Gastroesophageal sphincter (tissue), 4 donors: ENCODE measurements around the gene NUAK2. TPM values are rescaled to one million over a fixed set of nuclear protein-coding genes. Genes with fewer than 3 reads are reported as not detected.

Experiments
- ATAC-seq: fragments of 150-250 bp; one replicate; pipeline ENCODE4 v1.9.1; 2016; ENCODE audit warnings: mild to moderate bottlenecking, moderate library complexity
- H3K27ac ChIP-seq, 4 donors: fragments of 200-600 bp; sonication (generic) in 3 of 4; 1 replicate in 3 of 4; 2 replicates in 1 of 4; pipeline ENCODE4 v1.5.1; 2016 to 2019
- H3K27me3 ChIP-seq: fragments of 200-600 bp; sonication (generic); one replicate; pipeline ENCODE4 v1.5.1; 2019
- H3K36me3 ChIP-seq, 2 donors: fragments of 200-600 bp; sonication (generic); one replicate each; pipeline ENCODE4 v1.5.1; 2019; ENCODE audit warnings: control low read depth in 1 of 2
- H3K4me1 ChIP-seq, 3 donors: fragments of 200-600 bp; sonication (generic); 1 replicate in 2 of 3; 2 replicates in 1 of 3; pipeline ENCODE4 v1.5.1; 2016 to 2019; ENCODE audit warnings: control low read depth in 2 of 3
- H3K4me3 ChIP-seq, 2 donors: fragments of 200-600 bp; sonication (generic); one replicate each; pipeline ENCODE4 v1.5.1; 2019; ENCODE audit warnings: mild to moderate bottlenecking in 1 of 2, moderate library complexity in 1 of 2
- H3K9me3 ChIP-seq, 3 donors: fragments of 200-600 bp; sonication (generic); one replicate each; pipeline ENCODE4 v1.5.1; 2017 to 2019; ENCODE audit warnings: control low read depth in 2 of 3
- CTCF ChIP-seq, 4 experiments: fragments of 200-600 bp in 2 of 4; fragments of 450-650 bp in 2 of 4; sonication (generic) in 1 of 4; IDR thresholded peaks; one replicate each; pipeline ENCODE4 v1.5.1; 2017 to 2019; ENCODE audit warnings: antibody characterized with exemption in 4 of 4, mild to moderate bottlenecking in 2 of 4, moderate library complexity in 2 of 4
- EP300 ChIP-seq: sonication (generic); formaldehyde crosslinking; IDR thresholded peaks from one replicate; pipeline ENCODE4 v1.6.1; 2017; ENCODE audit warnings: antibody characterized with exemption, mild to moderate bottlenecking
- POLR2A ChIP-seq, 2 donors: fragments of 450-650 bp; IDR thresholded peaks; one replicate each; pipeline ENCODE4 v1.6.1; 2017; ENCODE audit warnings: antibody characterized with exemption in 2 of 2, mild to moderate bottlenecking in 2 of 2, moderate library complexity in 1 of 2
- POLR2AphosphoS5 ChIP-seq: sonication (generic); formaldehyde crosslinking; IDR thresholded peaks from one replicate; pipeline ENCODE4 v1.6.1; 2017; ENCODE audit warnings: antibody characterized with exemption
- WGBS, 2 donors: methylation state at CpG; one replicate each; pipeline ENCODE4 v1.1.5; 2018; ENCODE audit warnings: low coverage in 1 of 2; 5-methylcytosine and 5-hydroxymethylcytosine counted together
- total RNA-seq, 4 donors: library from RNA; depleted of rRNA; stranded (reverse); fragments of >200 nt; gene quantifications; one replicate each; pipeline ENCODE4 v1.1.0, GENCODE V29; 2016

The NUAK2 gene
- total RNA-seq, 4 donors from 2014 or later: 0.67 to 1.1 (median 0.83) TPM

DNA sequence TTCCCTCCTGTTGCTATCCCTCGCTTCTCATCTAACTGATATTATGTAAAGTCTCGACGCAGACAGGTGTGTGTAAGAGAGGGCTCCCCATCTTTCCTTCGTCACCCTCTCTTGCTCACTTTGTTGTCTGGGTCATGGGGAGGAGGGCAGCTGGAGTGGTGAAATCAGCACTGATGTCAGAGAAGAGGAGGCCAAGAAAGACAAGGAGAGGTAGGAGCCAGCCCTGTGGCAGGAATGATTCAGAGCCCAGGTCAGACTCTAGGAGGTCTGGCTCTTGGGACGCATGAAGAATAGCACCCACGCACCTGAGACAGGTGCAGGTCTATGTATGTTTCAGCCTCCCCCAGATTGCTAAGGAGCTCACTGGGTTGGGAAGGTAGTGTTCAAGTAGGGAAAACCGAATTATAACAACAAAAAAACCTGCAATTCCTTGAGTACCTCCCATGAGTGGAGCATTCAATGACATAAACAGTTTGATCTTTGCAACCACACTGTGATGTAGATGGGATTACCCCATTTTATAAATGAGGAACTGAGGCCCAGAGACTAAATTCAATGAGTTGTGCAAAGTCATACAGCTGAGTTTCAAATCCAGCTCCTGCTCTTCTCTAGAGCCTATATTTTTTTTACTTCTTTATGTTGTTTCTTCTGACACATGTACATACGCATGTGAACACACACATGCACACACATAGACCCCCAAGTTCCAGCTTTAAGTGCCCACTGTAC lies 10.4 kb downstream of the NUAK2 start:
- TF ChIP-seq POLR2AphosphoS5 (no peak), CTCF (IDR thresholded peaks at IDR 0.05) (no peak), POLR2A (IDR thresholded peaks at IDR 0.05) (no peak), EP300 (no peak)

GRCh38 chr1:205309741-205310140 lies 11.8 kb downstream of the NUAK2 start:
- H3K27ac ChIP-seq: no peak overlapping the region
- 20 to 80% methylated on average over 1 of the region's 1 CpG for WGBS, 2 donors

More for the DNA sequence above, 10.4 kb downstream of the NUAK2 start:
- Histone ChIP-seq H3K27ac (no peak overlapping the region), H3K36me3 (peaks cover 0 to 15% of the 10 kb centered on the region in 2 donors), H3K27me3 (no peaks in the 10 kb centered on the region), H3K9me3 (no peaks in the 10 kb centered on the region), H3K4me1 (peaks cover 0 to 13% (median 0%) of the 10 kb centered on the region in 3 donors), H3K4me3 (no peak overlapping the region)
- ATAC-seq: no peak
- 83 to 90% methylated on average over 1 to 4 of the region's 8 CpGs for WGBS, 2 donors

DNA sequence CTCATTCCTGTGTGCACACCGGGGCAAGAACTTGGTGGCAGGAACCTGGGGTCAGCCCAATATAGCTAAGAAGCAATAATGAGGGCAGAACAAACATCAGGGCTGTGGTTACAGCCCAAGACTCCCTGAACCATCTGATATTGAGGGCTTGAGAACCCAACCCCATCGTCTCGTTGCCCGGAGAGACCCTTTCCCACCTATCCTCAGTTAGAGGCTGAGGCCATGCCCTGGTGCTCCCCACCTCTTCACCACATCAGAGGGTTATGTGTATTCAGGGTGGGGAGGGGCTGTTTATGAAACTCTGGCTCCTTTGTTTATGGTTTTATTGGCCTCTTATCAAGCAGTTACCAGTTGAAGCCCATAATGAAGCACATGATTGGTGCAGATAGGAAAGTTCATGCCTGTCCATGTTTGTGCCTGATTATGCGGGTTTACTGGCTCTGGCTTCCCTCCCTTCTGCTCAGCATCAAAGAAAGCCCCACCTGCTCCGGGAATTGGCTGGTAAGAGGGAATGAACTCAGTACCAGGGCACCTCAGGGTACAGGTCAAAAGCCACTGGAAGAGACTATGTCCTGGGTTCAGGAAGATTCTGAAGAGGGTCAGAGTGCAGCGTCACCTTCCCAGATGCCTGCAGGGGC lies 14.5 kb downstream of the NUAK2 start:
- Histone ChIP-seq H3K4me1 (no peaks in the 10 kb centered on the region), H3K9me3 (no peaks in the 10 kb centered on the region), H3K4me3 (no peak overlapping the region), H3K27me3 (no peaks in the 10 kb centered on the region), H3K27ac (no peak overlapping the region), H3K36me3 (peaks cover 0 to 42% of the 10 kb centered on the region in 2 donors)
- no peak for ATAC-seq
- TF ChIP-seq POLR2A (IDR thresholded peaks at IDR 0.05) (no peak), EP300 (no peak), POLR2AphosphoS5 (no peak), CTCF (IDR thresholded peaks at IDR 0.05) (no peak)
- 94 to 97% methylated on average over 3 to 5 of the region's 7 CpGs for WGBS, 2 donors

More at GRCh38 chr1:205309741-205310140, 11.8 kb downstream of the NUAK2 start:
- Histone ChIP-seq H3K4me1 (peaks cover 0 to 13% (median 0%) of the 10 kb centered on the region in 3 donors), H3K27me3 (no peaks in the 10 kb centered on the region), H3K36me3 (peaks cover 0 to 24% of the 10 kb centered on the region in 2 donors), H3K9me3 (no peaks in the 10 kb centered on the region), H3K4me3 (no peak overlapping the region)
- no peak for ATAC-seq
- TF ChIP-seq POLR2A (IDR thresholded peaks at IDR 0.05) (no peak), CTCF (IDR thresholded peaks at IDR 0.05) (no peak), EP300 (no peak), POLR2AphosphoS5 (no peak)

- TF ChIP-seq POLR2A (IDR thresholded peaks at IDR 0.05): no peak
- no peak for TF ChIP-seq EP300
- TF ChIP-seq CTCF (IDR thresholded peaks at IDR 0.05): no peak
- no peak for TF ChIP-seq POLR2AphosphoS5
- Histone ChIP-seq H3K9me3 (no peaks in the 10 kb centered on the region), H3K4me1 (peaks cover 0 to 11% (median 3%) of the 10 kb centered on the region in 3 donors), H3K36me3 (peaks cover 0 to 38% of the 10 kb centered on the region in 2 donors), H3K27ac (no peak overlapping the region), H3K27me3 (no peaks in the 10 kb centered on the region), H3K4me3 (no peak overlapping the region)
- ATAC-seq: no peak
- 100% methylated on average over 1 of the region's 1 CpG; no CpG with 5 or more reads in 1 of the 2 donors for WGBS, 2 donors
Measured at GRCh38 chr1:205304695-205305070, 16.9 kb downstream of the NUAK2 start.
